SHP77 (cell line): ENCODE results near the gene ZCCHC13.
"Not testable (repeated sequence)": the region's sequence is repeated elsewhere in the genome, so short reads cannot be mapped to it uniquely, and the experiment has no call there.

Source experiments
- DNase-seq, 2 experiments: peaks; one replicate each; lab custom pipeline; 2025; lab: John Stamatoyannopoulos, UW

The ZCCHC13 gene

GRCh38 chrX:74304016-74304415, at the start of gene ZCCHC13:
TSS of gene ZCCHC13 (plus strand) at chrX:74304180. CDS start at chrX:74304267, 87 bp downstream.
- no peak for DNase-seq

DNA sequence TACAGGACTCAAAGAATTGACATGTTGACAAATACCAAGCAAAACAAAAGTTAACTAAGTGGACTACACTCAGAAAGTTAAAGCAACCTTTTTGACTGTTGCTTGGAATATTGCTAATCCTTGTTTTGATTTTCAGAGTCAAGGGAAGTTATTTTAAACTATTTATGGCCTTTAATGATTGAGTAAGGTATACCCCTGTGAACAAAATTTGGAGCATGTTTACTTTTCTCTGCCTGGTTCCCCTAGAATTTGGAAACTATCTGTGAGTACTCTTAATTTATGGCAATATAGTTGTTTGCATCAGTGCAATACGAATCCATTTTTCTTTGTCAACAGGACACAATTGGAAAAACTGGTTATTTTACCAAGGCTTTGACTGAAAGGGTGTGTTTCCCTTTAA, 45.9 kb upstream of the ZCCHC13 start:
- not testable (repeated sequence) for DNase-seq

GRCh38 chrX:74259885-74260491, 44.0 kb upstream of the ZCCHC13 start:
- no peak for DNase-seq

GRCh38 chrX:74262452-74263209, 41.3 kb upstream of the ZCCHC13 start:
- no peak for DNase-seq

DNA sequence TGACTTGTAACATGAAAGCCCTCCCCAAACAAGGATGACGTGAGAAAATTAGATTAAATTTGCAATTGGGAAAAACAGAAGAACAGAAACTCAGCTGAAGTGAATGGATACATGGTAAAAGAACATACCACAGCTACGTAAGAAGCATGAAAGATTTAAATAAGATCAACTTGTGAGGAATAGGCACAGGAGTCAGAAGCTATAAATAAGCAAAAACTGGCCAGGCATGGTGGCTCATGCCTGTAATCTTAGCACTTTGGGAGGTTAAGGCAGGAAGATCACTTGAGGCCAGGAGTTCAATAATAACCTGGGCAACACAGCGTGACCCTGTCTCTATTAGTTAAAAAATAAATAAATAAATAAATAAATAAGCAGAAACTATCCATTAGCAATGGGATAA, 33.6 kb upstream of the ZCCHC13 start:
- DNase-seq, result no peak

GRCh38 chrX:74272230-74272629, 31.8 kb upstream of the ZCCHC13 start:
- no peak for DNase-seq

- no peak for DNase-seq
Measured at GRCh38 chrX:74274516-74274915, 29.5 kb upstream of the ZCCHC13 start.

DNA sequence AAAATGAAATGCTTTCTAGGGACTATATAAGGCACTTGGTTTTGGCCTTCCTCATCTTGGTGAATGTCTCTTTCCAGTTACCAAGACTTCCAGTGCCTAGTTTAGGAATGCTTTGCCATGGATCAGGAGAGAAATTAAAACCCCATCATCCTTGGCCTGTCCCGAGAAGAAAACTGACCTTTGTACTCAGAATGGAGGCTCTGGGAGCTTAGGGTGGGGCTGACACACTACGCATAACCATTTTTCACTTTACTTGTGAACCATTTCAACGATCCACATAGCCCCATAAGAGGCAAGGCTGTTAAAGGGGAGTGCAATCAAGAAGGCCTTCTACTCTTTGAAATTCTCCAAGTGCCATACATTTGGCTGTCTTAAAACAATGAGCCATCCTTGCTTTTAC, 26.7 kb upstream of the ZCCHC13 start:
- no peak for DNase-seq

DNA sequence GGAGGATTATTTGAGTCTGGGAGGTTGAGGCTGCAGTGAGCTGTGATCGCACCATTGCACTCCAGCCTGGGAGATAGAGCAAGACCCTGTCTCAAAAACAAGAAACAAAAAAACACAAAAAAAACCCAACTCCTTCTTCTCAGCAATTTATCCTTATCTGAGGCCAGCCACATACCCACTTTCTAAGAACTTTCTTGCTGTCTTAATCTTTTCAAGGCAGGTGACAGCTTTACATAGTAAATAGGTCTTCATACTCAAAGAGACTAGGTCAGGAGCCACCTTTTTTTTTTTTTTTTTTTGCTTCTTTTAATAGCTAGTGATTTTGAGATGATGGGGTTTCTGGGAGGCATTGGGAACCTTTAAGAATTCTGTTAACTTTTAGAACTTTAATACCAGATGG, 26.1 kb upstream of the ZCCHC13 start:
- DNase-seq, result no peak

- no peak for DNase-seq
Measured at GRCh38 chrX:74280759-74281158, 23.2 kb upstream of the ZCCHC13 start.

DNA sequence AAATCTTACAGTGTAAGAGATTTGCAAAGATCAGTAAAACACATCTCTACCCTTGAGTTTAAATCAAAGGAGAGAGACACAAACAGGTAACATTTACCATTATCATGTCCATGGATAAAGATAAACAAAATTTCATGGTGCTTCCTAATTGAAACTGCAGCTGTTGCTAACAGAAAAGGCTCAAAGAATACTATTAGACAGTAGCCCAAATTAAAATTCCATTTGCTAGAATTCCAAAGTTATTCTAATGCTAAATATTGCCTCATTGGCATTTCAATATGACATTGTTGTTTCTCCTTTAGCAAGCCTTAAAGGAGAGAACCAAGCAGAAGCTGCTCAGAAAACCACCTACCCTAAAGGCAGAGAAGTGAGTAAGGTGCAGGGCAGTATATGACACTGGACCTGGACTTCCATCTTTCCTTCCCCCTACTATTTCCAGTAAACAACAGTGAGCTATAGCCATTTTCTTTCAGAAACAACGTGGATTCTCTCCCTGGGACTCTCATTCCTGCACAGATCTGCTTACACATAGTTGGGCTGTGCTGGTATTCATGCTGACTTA, 19.5 kb upstream of the ZCCHC13 start:
- no peak for DNase-seq

GRCh38 chrX:74286950-74287740, 16.8 kb upstream of the ZCCHC13 start:
- no peak for DNase-seq

- DNase-seq, result no peak
Measured at GRCh38 chrX:74291577-74291963, 12.4 kb upstream of the ZCCHC13 start.

DNA sequence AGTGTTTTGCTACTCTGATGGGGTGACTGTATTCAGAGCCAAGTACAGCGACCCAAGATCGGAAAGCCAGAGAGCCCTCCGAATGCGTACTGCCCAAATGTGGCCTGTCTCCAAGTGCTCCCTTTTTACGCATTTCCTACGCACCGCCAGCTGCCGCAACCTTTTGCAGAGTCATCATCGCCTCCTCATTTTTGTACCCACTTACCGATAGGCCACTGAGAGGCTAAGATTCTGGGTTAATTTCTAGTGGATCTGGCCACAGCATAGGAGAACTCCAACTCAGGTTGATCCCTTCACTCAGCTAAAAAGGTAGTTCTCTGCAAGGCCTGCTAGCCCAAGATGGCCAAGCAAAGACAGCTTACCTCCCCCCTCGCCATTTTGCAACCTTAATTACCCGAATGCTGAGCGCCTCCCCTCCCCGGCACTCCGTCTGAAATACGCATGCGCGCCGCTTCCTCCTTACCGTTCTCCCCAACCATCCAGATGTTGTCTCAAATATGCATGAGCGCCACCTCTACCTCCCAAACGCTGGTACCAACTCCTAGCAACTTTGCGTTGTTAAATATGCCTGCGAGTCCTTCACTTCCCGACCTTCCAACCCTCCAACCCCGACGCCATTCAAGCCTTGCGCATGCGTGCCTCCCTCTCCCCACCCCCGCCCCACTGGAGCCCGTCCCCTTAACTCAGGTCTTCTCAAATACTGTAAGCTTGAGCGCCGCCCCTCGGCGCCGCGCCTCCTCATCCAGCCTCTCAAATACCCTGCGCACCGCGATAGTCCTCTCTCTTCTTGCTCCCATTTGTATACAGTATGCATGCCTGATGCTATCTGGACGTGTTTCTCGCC, 11.8 kb upstream of the ZCCHC13 start:
- DNase-seq, result peak; percentile 81 to 82

- no peak for DNase-seq
Measured at GRCh38 chrX:74292808-74293123, 11.2 kb upstream of the ZCCHC13 start.

DNA sequence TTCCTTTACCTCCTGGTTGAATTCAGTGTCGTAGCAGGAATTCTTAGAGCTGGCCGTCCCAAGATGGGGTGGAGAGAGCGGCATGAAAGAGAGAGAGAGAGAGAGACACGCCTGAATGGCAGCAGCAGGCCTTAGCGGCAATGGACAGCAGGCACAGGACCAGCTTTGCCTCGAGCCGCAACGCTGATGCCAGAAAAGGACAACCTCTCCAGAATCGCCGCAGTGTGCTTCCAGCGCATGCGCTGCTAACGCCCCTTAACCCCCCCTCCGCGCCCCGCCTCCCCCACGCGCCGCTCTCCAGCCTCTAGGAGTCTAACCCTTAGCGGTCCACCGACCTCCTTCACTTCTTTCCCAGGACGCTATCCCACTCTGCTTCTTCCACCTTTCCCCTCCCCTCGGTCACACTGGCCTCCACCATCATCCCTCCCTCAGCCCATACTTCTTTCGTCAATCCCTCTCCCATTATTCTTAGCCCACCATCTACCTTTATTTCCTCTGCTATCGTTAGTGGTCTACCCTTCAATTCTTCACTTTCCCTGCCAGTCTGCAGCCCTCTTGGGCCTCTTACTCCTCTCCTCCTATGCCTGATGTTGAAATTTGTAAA, 10.5 kb upstream of the ZCCHC13 start:
- DNase-seq, result peak; percentile 45 to 68

- DNase-seq, result no peak
Measured at GRCh38 chrX:74295101-74295500, 8.9 kb upstream of the ZCCHC13 start.

GRCh38 chrX:74297766-74298165, 6.2 kb upstream of the ZCCHC13 start:
- DNase-seq, result no peak

DNA sequence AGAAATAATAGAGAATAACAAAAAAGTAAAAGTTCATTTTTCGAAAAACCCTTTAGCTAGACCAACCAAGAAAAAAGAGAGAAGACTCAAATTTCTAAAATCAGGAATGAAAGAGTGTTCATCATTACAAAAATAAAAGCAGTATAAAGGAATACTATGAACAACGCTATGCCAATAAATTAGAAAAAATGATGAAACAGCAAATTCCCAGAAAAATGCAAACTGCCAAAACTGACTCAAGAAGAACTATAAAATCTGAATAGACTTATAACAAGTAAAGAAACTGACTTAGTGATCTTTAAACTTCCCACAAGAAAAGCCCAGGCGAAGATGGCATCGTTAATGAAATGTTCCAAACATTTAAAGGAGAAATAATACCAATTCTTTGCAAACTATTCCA, 3.1 kb upstream of the ZCCHC13 start:
- DNase-seq, result no peak

- DNase-seq, result no peak
Measured at GRCh38 chrX:74318672-74319071, 14.7 kb downstream of the ZCCHC13 start.

DNA sequence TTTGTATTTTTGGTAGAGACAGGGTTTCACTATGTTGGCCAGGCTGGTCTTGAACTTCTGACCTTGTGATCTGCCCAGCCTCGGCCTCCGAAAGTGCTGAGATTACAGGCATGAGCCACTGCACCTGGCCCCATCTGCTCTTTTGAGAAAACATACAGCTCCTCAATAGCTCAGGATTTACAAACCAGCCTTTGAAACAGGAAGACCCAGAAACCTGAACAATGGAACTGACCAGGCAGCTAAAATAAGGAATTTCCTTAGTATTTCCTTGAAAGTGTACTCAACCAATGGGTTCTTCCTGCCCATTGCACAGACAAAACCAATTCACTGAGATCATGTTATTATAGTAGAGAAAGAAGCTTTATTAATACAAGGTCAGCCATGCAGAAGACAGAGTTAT, 15.3 kb downstream of the ZCCHC13 start:
- not testable (repeated sequence) for DNase-seq
